Aorta (tissue), 5 donors: ENCODE measurements around the gene MGAT4A. TPM values are rescaled to one million over a fixed set of nuclear protein-coding genes. Genes with fewer than 3 reads are reported as not detected.

Source experiments
- ATAC-seq: fragments of 200-7000 bp; cut with Tn5 transposase; one replicate; pipeline ENCODE4 v1.9.1; 2022; ENCODE audit warnings: moderate library complexity; ENCODE audit not compliant: low FRiP score
- DNase-seq, 2 donors: peaks; one replicate each; pipeline ENCODE4 v3.0.0-alpha.2; 2020
- H3K27ac ChIP-seq, 2 donors: one replicate each; pipeline ENCODE4 v1.5.1; 2013; ENCODE audit warnings: low read length in 2 of 2, mild to moderate bottlenecking in 2 of 2, moderate library complexity in 2 of 2, control low read depth in 1 of 2, inconsistent platforms in 1 of 2, low read depth in 1 of 2
- H3K27me3 ChIP-seq, 2 donors: one replicate each; pipeline ENCODE4 v1.6.1; 2013; ENCODE audit warnings: control low read depth in 1 of 2, low read length in 1 of 2, mild to moderate bottlenecking in 1 of 2, moderate library complexity in 1 of 2; ENCODE audit not compliant: insufficient read depth in 2 of 2, control insufficient read depth in 1 of 2
- H3K36me3 ChIP-seq, 2 donors: one replicate each; pipeline ENCODE4 v1.6.1; 2013; ENCODE audit warnings: control low read depth in 1 of 2, low read length in 1 of 2, mild to moderate bottlenecking in 1 of 2; ENCODE audit not compliant: insufficient read depth in 2 of 2, control insufficient read depth in 1 of 2
- H3K4me1 ChIP-seq, 2 donors: one replicate each; pipeline ENCODE4 v1.6.1; 2013; ENCODE audit warnings: low read length in 2 of 2, control low read depth in 1 of 2, mild to moderate bottlenecking in 1 of 2, moderate library complexity in 1 of 2; ENCODE audit not compliant: insufficient read depth in 2 of 2, control insufficient read depth in 1 of 2
- H3K4me3 ChIP-seq, 2 donors: one replicate each; pipeline ENCODE4 v1.5.1; 2013; ENCODE audit warnings: low read length in 2 of 2, control low read depth in 1 of 2, mild to moderate bottlenecking in 1 of 2
- H3K9me3 ChIP-seq: one replicate; pipeline ENCODE4 v1.6.1; 2013; ENCODE audit warnings: mild to moderate bottlenecking, low read length; ENCODE audit not compliant: control insufficient read depth
- WGBS, 2 donors: extraction: QIAGEN DNeasy Blood & Tissue Kit; methylation state at CpG; one replicate each; pipeline ENCODE4 v1.1.7; 2013; 5-methylcytosine and 5-hydroxymethylcytosine counted together
- intact Hi-C, 2 donors: fragments of 100-400 bp; cut with DNase I; formaldehyde crosslinking; loops; one replicate each; pipeline versions ENCODE4 v1.14.2 to v1.15.0; 2022
- polyA plus RNA-seq, 2 donors: library from polyadenylated mRNA; stranded (reverse); fragments of 200-250 nt; gene quantifications; one replicate each; pipeline ENCODE4 v1.2.3, GENCODE V29; 2013
- total RNA-seq, 2 donors: library from RNA; stranded (reverse); fragmentation: NEBNext Ultra II Directional; extraction: Animal tissue kit (Norgen Biotek cat#: 25700); gene quantifications; one replicate each; pipeline ENCODE4 v1.2.1, GENCODE V29; 2021
- donor health status: healthy with polysubstance abuse.
- donor health status: Bipolar disorder and iron deficiency.
- donor health status: DM: no; HTN: no; CAD: no.
- donor health status: DM: no; HTN: no; CAD: no.
- donor health status: DM: yes; HTN: yes; CAD: no.

The MGAT4A gene
- total and polyA plus RNA-seq, 4 donors: 4.9 to 65.8 (median 29.7) TPM

- WGBS, 2 donors: 75 to 87% methylated on average over 2 of the region's 2 CpGs
- peaks cover 15 to 16% of the 10 kb centered on the region in 2 donors for H3K4me1 ChIP-seq
Measured at GRCh38 chr2:98706591-98706990, 24.3 kb downstream of the MGAT4A start.

GRCh38 chr2:98705333-98705617, 25.7 kb downstream of the MGAT4A start:
- no peak overlapping the region for H3K27ac ChIP-seq
- ATAC-seq (no peak), DNase-seq (no peak)
- H3K4me1 ChIP-seq: peaks cover 15 to 16% of the 10 kb centered on the region in 2 donors
- intact Hi-C loops: no loop called here
- no peak overlapping the region for H3K4me3 ChIP-seq
- WGBS, 2 donors: 97% methylated on average over 3 of the region's 3 CpGs
- H3K36me3 ChIP-seq: no peaks in the 10 kb centered on the region
- H3K9me3 ChIP-seq: no peaks in the 10 kb centered on the region
- no peaks in the 10 kb centered on the region for H3K27me3 ChIP-seq

More at GRCh38 chr2:98706591-98706990, 24.3 kb downstream of the MGAT4A start:
- Histone ChIP-seq H3K4me3 (no peak overlapping the region), H3K27me3 (no peaks in the 10 kb centered on the region), H3K9me3 (no peaks in the 10 kb centered on the region), H3K27ac (no peak overlapping the region), H3K36me3 (no peaks in the 10 kb centered on the region)
- DNase-seq: no peak
- intact Hi-C loops: no loop called here
- no peak for ATAC-seq

GRCh38 chr2:98704499-98705332, 26.2 kb downstream of the MGAT4A start:
- Histone ChIP-seq H3K36me3 (no peaks in the 10 kb centered on the region), H3K4me3 (no peak overlapping the region), H3K27ac (no peak overlapping the region), H3K4me1 (peaks cover 11 to 15% of the 10 kb centered on the region in 2 donors), H3K9me3 (no peaks in the 10 kb centered on the region), H3K27me3 (no peaks in the 10 kb centered on the region)
- DNase-seq (no peak), ATAC-seq (no peak)
- 96 to 98% methylated on average over 9 of the region's 9 CpGs for WGBS, 2 donors
- intact Hi-C loops: no loop called here

- no peak overlapping the region for H3K27ac ChIP-seq
- WGBS, 2 donors: 96 to 98% methylated on average over 5 of the region's 5 CpGs
- ATAC-seq (no peak), DNase-seq (no peak)
- H3K4me3 ChIP-seq: no peak overlapping the region
- no peaks in the 10 kb centered on the region for H3K27me3 ChIP-seq
- H3K36me3 ChIP-seq: no peaks in the 10 kb centered on the region
- H3K4me1 ChIP-seq: peaks cover 3 to 9% of the 10 kb centered on the region in 2 donors
- intact Hi-C loops: no loop called here
- H3K9me3 ChIP-seq: no peaks in the 10 kb centered on the region
Measured at GRCh38 chr2:98703738-98704137, 27.2 kb downstream of the MGAT4A start.

- ATAC-seq: no peak
- intact Hi-C loops: no loop called here
- Histone ChIP-seq H3K4me3 (no peak overlapping the region), H3K9me3 (no peaks in the 10 kb centered on the region), H3K36me3 (no peaks in the 10 kb centered on the region), H3K4me1 (peaks cover 2 to 9% of the 10 kb centered on the region in 2 donors), H3K27ac (peak overlapping the region in 1 of 2 donors; percentile 64), H3K27me3 (no peaks in the 10 kb centered on the region)
- no peak for DNase-seq
- 45 to 52% methylated on average over 6 of the region's 6 CpGs for WGBS, 2 donors
Measured at GRCh38 chr2:98702858-98703620, 27.9 kb downstream of the MGAT4A start.

GRCh38 chr2:98702127-98702802, 28.7 kb downstream of the MGAT4A start:
- Histone ChIP-seq H3K27ac (peak overlapping the region; percentile 64 to 93), H3K9me3 (no peaks in the 10 kb centered on the region), H3K4me3 (no peak overlapping the region), H3K27me3 (no peaks in the 10 kb centered on the region), H3K36me3 (no peaks in the 10 kb centered on the region), H3K4me1 (peaks cover 0 to 4% of the 10 kb centered on the region in 2 donors)
- intact Hi-C loops: no loop called here
- 60 to 67% methylated on average over 8 of the region's 8 CpGs for WGBS, 2 donors
- ATAC-seq: peak; percentile 58
- no peak for DNase-seq

GRCh38 chr2:98701230-98701629, 29.7 kb downstream of the MGAT4A start:
- intact Hi-C loops: no loop called here
- Histone ChIP-seq H3K27me3 (no peaks in the 10 kb centered on the region), H3K9me3 (no peaks in the 10 kb centered on the region), H3K36me3 (no peaks in the 10 kb centered on the region), H3K4me3 (no peak overlapping the region), H3K27ac (peak overlapping the region in 1 of 2 donors; percentile 64), H3K4me1 (peaks cover 0 to 4% of the 10 kb centered on the region in 2 donors)
- DNase-seq: no peak
- ATAC-seq: peak; percentile 75
- WGBS, 2 donors: 4 to 10% methylated on average over 1 of the region's 1 CpG

GRCh38 chr2:98698896-98699295, 32.0 kb downstream of the MGAT4A start:
- Histone ChIP-seq H3K4me1 (peaks cover 0 to 2% of the 10 kb centered on the region in 2 donors), H3K9me3 (no peaks in the 10 kb centered on the region), H3K27me3 (no peaks in the 10 kb centered on the region), H3K36me3 (no peaks in the 10 kb centered on the region), H3K4me3 (no peak overlapping the region), H3K27ac (no peak overlapping the region)
- DNase-seq (no peak), ATAC-seq (no peak)
- 96 to 97% methylated on average over 6 of the region's 6 CpGs for WGBS, 2 donors
- intact Hi-C loops: no loop called here
